ENCODE data around the gene FGFR4. TPM values are rescaled to one million over a fixed set of nuclear protein-coding genes. Genes with fewer than 3 reads are reported as not detected.

Gene FGFR4
- total and polyA plus RNA-seq, 9 donors, result 84.8 to 237 (median 175) TPM

- Histone ChIP-seq H3K36me3 (ENCODE audit: control insufficient read depth, insufficient read depth, low read length) (no peaks in the 10 kb centered on the region), H3K4me1 (ENCODE audit: control insufficient read depth, insufficient read depth, low read length) (peaks cover 38% of the 10 kb centered on the region), H3K9me3 (replicated peaks; ENCODE audit: control insufficient read depth, low read depth, low read length) (no peaks in the 10 kb centered on the region), H3K4me3 (ENCODE audit: low read length) (no peak overlapping the region), H3K27me3 (ENCODE audit: control insufficient read depth, insufficient read depth, low read length) (no peaks in the 10 kb centered on the region), H3K27ac (ENCODE audit: low read length) (no peak overlapping the region)
- 18% methylated on average over 11 of the region's 14 CpGs for WGBS (ENCODE audit: insufficient coverage)
- peak; percentile 87 for DNase-seq
These were observed 27.1 kb downstream of the FGFR4 start for GRCh38 chr5:177113566-177114424.

DNA sequence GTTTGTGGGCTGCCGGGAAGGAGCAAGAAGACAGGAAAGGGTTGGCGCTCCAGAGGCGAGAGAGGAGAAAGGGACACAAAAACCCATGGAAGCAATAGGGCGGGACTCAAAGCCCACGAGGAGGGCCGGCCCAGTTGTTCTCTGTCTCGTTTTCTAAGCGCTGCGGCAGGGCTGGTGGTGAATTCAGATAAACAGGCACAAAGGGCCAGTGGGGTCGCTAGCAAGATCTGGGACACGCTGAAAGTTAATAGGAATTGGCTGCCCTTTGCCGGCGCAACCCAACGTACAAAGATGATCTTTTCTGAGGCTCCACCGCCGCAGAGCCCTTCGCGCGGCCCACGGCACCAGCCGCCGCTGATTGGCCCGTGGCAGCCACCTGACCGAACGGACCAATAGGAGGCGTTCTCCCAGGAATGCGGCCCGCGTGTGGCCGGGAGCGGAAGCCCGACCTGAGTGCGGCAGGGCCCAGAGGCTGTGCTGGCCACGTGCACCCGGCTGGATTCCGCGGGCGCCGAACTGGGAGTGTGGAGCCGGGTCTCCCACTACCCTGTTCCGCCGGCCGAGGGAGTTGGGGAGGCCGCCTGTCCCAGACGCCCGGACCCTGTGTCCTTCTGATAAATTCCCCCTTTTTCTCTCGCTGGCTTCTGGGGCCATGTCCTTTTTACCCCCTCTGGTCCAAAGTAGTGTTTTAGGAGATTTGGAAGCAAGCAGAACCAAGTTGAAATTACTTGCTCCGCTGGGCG lies 30.1 kb downstream of the FGFR4 start:
- DNase-seq, result peak; percentile 94
- Histone ChIP-seq H3K27ac (ENCODE audit: low read length) (peak overlapping the region; percentile 71), H3K4me1 (ENCODE audit: control insufficient read depth, insufficient read depth, low read length) (peaks cover 17% of the 10 kb centered on the region), H3K27me3 (ENCODE audit: control insufficient read depth, insufficient read depth, low read length) (no peaks in the 10 kb centered on the region), H3K9me3 (replicated peaks; ENCODE audit: control insufficient read depth, low read depth, low read length) (no peaks in the 10 kb centered on the region), H3K4me3 (ENCODE audit: low read length) (peak overlapping the region; percentile 35), H3K36me3 (ENCODE audit: control insufficient read depth, insufficient read depth, low read length) (no peaks in the 10 kb centered on the region)
- 6% methylated on average over 41 of the region's 49 CpGs for WGBS (ENCODE audit: insufficient coverage)

DNA sequence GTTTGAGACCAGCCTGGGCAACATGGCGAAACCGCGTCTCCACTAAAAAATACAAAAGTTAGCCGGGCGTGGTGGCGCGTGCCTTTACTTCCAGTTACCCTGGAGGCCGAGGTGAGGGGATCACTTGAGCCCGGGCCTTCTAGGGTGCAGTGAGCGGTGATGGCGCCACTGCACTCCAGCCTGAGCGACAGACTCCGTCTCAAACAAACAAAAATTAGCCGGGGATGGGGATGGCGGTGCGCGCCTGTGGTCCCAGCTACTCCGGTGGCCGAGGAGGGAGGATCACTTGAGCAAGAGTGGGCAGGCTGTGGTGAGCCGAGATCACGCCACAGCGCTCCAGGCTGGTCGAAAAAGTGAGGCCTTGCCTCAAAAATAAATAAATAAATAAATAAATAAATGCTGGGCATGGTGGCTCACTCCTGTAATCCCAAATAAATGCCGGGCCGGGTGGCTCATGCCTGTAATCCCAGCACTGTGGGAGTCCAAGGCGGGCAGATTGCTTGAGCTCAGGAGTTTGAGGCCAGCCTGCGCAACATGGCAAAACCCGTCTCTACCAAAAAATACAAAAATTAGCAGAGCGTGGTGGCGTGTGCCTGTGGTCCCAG lies 30.8 kb downstream of the FGFR4 start:
- H3K9me3 ChIP-seq (replicated peaks; ENCODE audit: control insufficient read depth, low read depth, low read length), result no peaks in the 10 kb centered on the region
- no peak overlapping the region for H3K27ac ChIP-seq (ENCODE audit: low read length)
- H3K4me3 ChIP-seq (ENCODE audit: low read length), result no peak overlapping the region
- DNase-seq, result no peak
- WGBS (ENCODE audit: insufficient coverage), result 92% methylated on average over 20 of the region's 30 CpGs
- H3K27me3 ChIP-seq (ENCODE audit: control insufficient read depth, insufficient read depth, low read length), result no peaks in the 10 kb centered on the region
- peaks cover 14% of the 10 kb centered on the region for H3K4me1 ChIP-seq (ENCODE audit: control insufficient read depth, insufficient read depth, low read length)
- no peaks in the 10 kb centered on the region for H3K36me3 ChIP-seq (ENCODE audit: control insufficient read depth, insufficient read depth, low read length)

GRCh38 chr5:177122566-177122965 lies 35.9 kb downstream of the FGFR4 start:
- Histone ChIP-seq H3K4me3 (ENCODE audit: low read length) (no peak overlapping the region), H3K27ac (ENCODE audit: low read length) (no peak overlapping the region), H3K27me3 (ENCODE audit: control insufficient read depth, insufficient read depth, low read length) (no peaks in the 10 kb centered on the region), H3K36me3 (ENCODE audit: control insufficient read depth, insufficient read depth, low read length) (no peaks in the 10 kb centered on the region), H3K4me1 (ENCODE audit: control insufficient read depth, insufficient read depth, low read length) (no peaks in the 10 kb centered on the region), H3K9me3 (replicated peaks; ENCODE audit: control insufficient read depth, low read depth, low read length) (no peaks in the 10 kb centered on the region)
- no peak for DNase-seq
- 87% methylated on average over 4 of the region's 5 CpGs for WGBS (ENCODE audit: insufficient coverage)

DNA sequence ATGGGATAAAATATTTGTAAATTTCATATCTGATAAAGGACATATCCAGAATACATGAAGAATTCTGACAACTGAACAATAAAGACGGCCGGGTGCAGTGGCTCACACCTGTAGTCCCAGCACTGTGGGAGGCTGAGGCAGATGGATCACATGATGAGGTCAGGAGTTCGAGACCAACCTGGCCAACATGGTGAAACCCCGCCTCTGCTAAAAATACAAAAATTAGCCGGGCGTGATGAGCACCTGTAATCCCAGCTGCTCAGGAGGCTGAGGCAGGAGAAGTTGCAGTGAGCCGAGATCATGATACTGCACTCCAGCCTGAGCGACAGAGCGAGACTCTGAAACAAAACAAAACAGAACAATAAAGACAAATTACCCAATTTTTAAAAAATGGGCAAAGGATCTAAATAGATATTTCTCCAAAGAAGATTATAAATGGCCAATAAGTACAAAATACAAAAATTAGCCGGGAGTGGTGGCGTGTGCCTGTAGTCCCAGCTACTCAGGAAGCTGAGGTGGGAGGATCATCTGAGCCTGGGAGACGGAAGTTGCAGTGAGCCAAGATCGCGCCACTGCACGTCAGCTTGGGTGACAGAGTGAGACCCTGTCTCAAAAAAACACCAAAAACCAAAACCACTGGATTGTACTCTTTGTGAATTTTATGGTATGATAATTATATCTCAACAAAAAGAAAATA lies 37.2 kb downstream of the FGFR4 start:
- H3K36me3 ChIP-seq (ENCODE audit: control insufficient read depth, insufficient read depth, low read length), result no peaks in the 10 kb centered on the region
- no peaks in the 10 kb centered on the region for H3K27me3 ChIP-seq (ENCODE audit: control insufficient read depth, insufficient read depth, low read length)
- no peak for DNase-seq
- no peak overlapping the region for H3K4me3 ChIP-seq (ENCODE audit: low read length)
- no peak overlapping the region for H3K27ac ChIP-seq (ENCODE audit: low read length)
- no peaks in the 10 kb centered on the region for H3K4me1 ChIP-seq (ENCODE audit: control insufficient read depth, insufficient read depth, low read length)
- H3K9me3 ChIP-seq (replicated peaks; ENCODE audit: control insufficient read depth, low read depth, low read length), result no peaks in the 10 kb centered on the region
- 88% methylated on average over 8 of the region's 15 CpGs for WGBS (ENCODE audit: insufficient coverage)

GRCh38 chr5:177124486-177124991 lies 37.8 kb downstream of the FGFR4 start:
- WGBS (ENCODE audit: insufficient coverage), result no CpG with 5 or more reads among the region's 4 CpGs
- no peaks in the 10 kb centered on the region for H3K27me3 ChIP-seq (ENCODE audit: control insufficient read depth, insufficient read depth, low read length)
- DNase-seq, result no peak

DNA sequence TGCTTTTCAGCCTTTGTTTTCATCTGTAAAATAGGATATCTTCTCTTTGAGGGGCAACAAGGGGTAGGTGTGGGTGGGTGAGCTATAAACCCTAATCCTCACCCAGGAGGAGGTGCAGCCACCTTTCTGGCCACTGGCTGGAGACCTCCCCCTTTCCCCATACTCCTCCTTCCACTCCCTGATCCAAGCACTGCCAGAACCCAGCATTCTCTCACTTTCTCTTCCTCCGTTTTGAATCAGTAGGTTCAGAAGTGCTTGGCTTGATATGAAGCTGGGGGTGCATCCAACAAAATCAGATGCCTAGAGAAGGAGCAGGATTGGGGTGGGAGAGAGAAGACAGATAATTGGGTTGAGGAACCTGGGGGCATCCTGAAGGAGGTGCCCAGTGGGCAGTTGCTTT lies 40.1 kb downstream of the FGFR4 start:
- WGBS (ENCODE audit: insufficient coverage), result no CpG with 5 or more reads among the region's 1 CpG
- Histone ChIP-seq H3K27ac (ENCODE audit: low read length) (no peak overlapping the region), H3K4me3 (ENCODE audit: low read length) (no peak overlapping the region), H3K27me3 (ENCODE audit: control insufficient read depth, insufficient read depth, low read length) (no peaks in the 10 kb centered on the region), H3K9me3 (replicated peaks; ENCODE audit: control insufficient read depth, low read depth, low read length) (no peaks in the 10 kb centered on the region), H3K36me3 (ENCODE audit: control insufficient read depth, insufficient read depth, low read length) (no peaks in the 10 kb centered on the region), H3K4me1 (ENCODE audit: control insufficient read depth, insufficient read depth, low read length) (peaks cover 1% of the 10 kb centered on the region)
- DNase-seq, result no peak

More at GRCh38 chr5:177124486-177124991, 37.8 kb downstream of the FGFR4 start:
- no peak overlapping the region for H3K4me3 ChIP-seq (ENCODE audit: low read length)
- H3K27ac ChIP-seq (ENCODE audit: low read length), result no peak overlapping the region
- H3K36me3 ChIP-seq (ENCODE audit: control insufficient read depth, insufficient read depth, low read length), result no peaks in the 10 kb centered on the region
- H3K4me1 ChIP-seq (ENCODE audit: control insufficient read depth, insufficient read depth, low read length), result no peaks in the 10 kb centered on the region
- no peaks in the 10 kb centered on the region for H3K9me3 ChIP-seq (replicated peaks; ENCODE audit: control insufficient read depth, low read depth, low read length)

DNA sequence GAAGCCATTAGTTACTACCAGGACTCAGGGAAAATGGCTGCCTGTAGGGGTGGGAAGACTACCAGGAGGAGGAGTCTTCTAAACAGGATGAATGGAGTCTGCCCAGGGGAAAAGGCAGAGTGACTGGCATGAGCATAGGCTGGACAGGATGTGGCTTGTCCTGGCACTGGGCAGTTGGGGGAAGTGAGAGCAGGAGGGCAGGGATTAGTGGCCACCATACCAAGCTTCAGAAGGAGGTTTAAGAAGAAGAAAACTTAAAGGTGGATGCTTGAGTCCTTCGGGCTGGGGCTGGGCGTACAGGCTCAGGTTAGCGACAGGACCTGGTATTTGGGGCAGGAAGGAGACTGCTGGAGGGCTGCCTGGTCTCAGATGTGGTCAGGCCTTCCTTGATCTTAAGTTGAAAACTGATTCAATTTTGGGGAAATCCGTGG lies 41.9 kb downstream of the FGFR4 start:
- no peaks in the 10 kb centered on the region for H3K27me3 ChIP-seq (ENCODE audit: control insufficient read depth, insufficient read depth, low read length)
- H3K27ac ChIP-seq (ENCODE audit: low read length), result no peak overlapping the region
- no peaks in the 10 kb centered on the region for H3K36me3 ChIP-seq (ENCODE audit: control insufficient read depth, insufficient read depth, low read length)
- no peak overlapping the region for H3K4me3 ChIP-seq (ENCODE audit: low read length)
- 94% methylated on average over 2 of the region's 4 CpGs for WGBS (ENCODE audit: insufficient coverage)
- no peaks in the 10 kb centered on the region for H3K9me3 ChIP-seq (replicated peaks; ENCODE audit: control insufficient read depth, low read depth, low read length)
- H3K4me1 ChIP-seq (ENCODE audit: control insufficient read depth, insufficient read depth, low read length), result peaks cover 7% of the 10 kb centered on the region
- no peak for DNase-seq

DNA sequence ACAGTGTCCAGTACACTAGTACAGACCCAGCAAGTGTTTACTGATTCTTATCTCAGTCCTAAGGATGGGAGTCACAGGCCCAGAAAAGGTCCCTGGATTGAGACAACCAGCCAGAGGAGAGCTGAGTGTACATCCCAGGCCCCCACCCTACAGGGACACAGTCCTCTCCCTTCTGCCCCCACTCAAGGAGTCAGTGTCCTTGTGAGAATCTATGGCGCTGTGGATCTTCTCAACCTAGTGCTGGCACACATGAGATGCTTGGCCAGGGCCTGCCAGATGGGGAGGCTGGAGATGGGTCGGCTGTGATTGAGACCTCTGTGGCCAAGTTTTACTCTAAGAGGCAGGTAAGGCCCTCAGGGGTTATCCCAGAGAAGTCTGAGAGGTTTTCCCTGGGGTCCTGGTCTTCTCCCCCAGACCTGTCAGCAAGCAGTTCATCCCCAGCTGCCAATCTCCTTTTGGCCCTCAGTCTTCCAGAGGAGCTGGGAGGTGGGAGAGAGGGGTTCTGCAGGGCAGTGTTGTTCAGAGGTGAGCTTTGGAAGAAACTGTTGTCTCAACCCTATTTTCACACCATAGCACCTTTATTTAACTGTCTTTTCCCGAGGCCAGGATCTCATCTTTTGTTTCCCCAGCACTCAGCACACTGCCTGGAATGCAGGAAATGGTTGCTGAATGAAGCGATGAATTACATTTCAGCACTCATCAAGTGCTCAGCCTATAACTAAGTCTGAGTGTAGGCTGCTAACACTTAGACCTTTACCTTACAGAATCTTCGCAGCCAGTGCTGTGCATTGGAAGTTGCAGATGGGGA lies 43.7 kb downstream of the FGFR4 start:
- 51% methylated on average over 3 of the region's 5 CpGs for WGBS (ENCODE audit: insufficient coverage)
- Histone ChIP-seq H3K9me3 (replicated peaks; ENCODE audit: control insufficient read depth, low read depth, low read length) (no peaks in the 10 kb centered on the region), H3K36me3 (ENCODE audit: control insufficient read depth, insufficient read depth, low read length) (peaks cover 8% of the 10 kb centered on the region), H3K27me3 (ENCODE audit: control insufficient read depth, insufficient read depth, low read length) (no peaks in the 10 kb centered on the region), H3K4me3 (ENCODE audit: low read length) (no peak overlapping the region), H3K4me1 (ENCODE audit: control insufficient read depth, insufficient read depth, low read length) (peaks cover 17% of the 10 kb centered on the region), H3K27ac (ENCODE audit: low read length) (no peak overlapping the region)
- no peak for DNase-seq

Data from muscle of leg (tissue), 11 donors.